ENCODE data around the gene PCOLCE2.

DNA sequence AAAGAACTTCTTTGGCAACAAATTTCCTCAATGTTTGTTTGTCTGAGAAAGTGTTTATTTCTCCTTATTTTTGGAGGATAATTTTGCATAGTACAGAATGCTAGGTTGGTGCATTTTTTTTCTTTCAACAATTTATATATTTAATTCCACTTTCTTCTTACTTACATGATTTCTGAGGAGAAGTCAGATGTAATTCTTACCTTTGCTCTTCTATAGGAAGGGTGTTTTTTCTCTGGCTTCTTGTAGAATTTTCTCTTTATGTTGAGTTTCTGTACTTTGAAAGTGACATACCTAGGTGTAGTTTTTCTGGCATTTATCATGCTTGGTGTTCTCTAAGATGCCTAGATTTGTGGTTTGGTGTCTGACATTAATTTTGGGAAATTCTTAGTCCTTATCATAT is 34.8 kb upstream of the PCOLCE2 start:
- TF ChIP-seq, protein P1, sequence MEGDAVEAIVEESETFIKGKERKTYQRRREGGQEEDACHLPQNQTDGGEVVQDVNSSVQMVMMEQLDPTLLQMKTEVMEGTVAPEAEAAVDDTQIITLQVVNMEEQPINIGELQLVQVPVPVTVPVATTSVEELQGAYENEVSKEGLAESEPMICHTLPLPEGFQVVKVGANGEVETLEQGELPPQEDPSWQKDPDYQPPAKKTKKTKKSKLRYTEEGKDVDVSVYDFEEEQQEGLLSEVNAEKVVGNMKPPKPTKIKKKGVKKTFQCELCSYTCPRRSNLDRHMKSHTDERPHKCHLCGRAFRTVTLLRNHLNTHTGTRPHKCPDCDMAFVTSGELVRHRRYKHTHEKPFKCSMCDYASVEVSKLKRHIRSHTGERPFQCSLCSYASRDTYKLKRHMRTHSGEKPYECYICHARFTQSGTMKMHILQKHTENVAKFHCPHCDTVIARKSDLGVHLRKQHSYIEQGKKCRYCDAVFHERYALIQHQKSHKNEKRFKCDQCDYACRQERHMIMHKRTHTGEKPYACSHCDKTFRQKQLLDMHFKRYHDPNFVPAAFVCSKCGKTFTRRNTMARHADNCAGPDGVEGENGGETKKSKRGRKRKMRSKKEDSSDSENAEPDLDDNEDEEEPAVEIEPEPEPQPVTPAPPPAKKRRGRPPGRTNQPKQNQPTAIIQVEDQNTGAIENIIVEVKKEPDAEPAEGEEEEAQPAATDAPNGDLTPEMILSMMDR (IDR thresholded peaks at IDR 0.05; ENCODE audit: control extremely low read depth in 1 of 3, insufficient read depth in 1 of 3, low read depth in 1 of 3, low read length in 3 of 3): no peak
- TF ChIP-seq GABPA (IDR thresholded peaks at IDR 0.05; ENCODE audit: borderline replicate concordance, insufficient read depth, low read length) (no peak), EZH2 (IDR thresholded peaks at IDR 0.05; ENCODE audit: low read depth, low read length, severe bottlenecking) (no peak), POLR2AphosphoS5 (IDR thresholded peaks at IDR 0.05; ENCODE audit: low read depth, low read length) (no peak), YY1 (IDR thresholded peaks at IDR 0.05; ENCODE audit: low read depth, low read length) (no peak), JUND (IDR thresholded peaks at IDR 0.05; ENCODE audit: low read length) (no peak), EP300 (IDR thresholded peaks at IDR 0.05; ENCODE audit: borderline replicate concordance in 1 of 2, low read depth in 2 of 2, low read length in 2 of 2) (no peak), KDM5A (IDR thresholded peaks at IDR 0.05; ENCODE audit: low read length) (no peak), RFX5 (IDR thresholded peaks at IDR 0.05; ENCODE audit: borderline replicate concordance, low read depth, low read length) (no peak)

Data from H1 (cell line).